MCF 10A (cell line): ENCODE results near the gene SIGLEC12. TPM values are rescaled to one million over a fixed set of nuclear protein-coding genes. Genes with fewer than 3 reads are reported as not detected.

Source experiments
- BruUV-seq: library from RNA; stranded (reverse); fragments of 400-500 nt; replicated peaks from 2 replicates; lab custom pipeline; 2021; lab: Mats Ljungman, UMichigan
- CTCF ChIA-PET: fragments of 300-600 bp; sonication (Branson Sonifier 250); formaldehyde crosslinking; extraction: SDS; loops from one replicate; lab custom pipeline; 2021; ENCODE audit warnings: antibody characterized with exemption, inconsistent platforms; lab: Yijun Ruan, JAX
- POLR2A ChIA-PET: fragments of 300-600, 350-650 bp; sonication (Branson Sonifier 250); formaldehyde crosslinking; extraction: SDS; loops from one replicate; lab custom pipeline; 2020; ENCODE audit warnings: antibody characterized with exemption, inconsistent platforms; lab: Yijun Ruan, JAX
- DNase-seq: peaks from one replicate; pipeline ENCODE4 v3.0.0-alpha.2; 2018; ENCODE audit not compliant: unreplicated experiment
- H3K27ac Mint-ChIP-seq: one replicate; pipeline ENCODE4 v1.8.0; 2022; ENCODE audit warnings: mild to moderate bottlenecking, low read depth, mixed read lengths; ENCODE audit not compliant: unreplicated experiment
- H3K27me3 Mint-ChIP-seq: one replicate; pipeline ENCODE4 v1.8.0; 2022; ENCODE audit warnings: mixed read lengths; ENCODE audit not compliant: insufficient read depth, unreplicated experiment
- H3K36me3 Mint-ChIP-seq: one replicate; pipeline ENCODE4 v1.8.0; 2022; ENCODE audit warnings: mild to moderate bottlenecking, moderate library complexity, mixed read lengths; ENCODE audit not compliant: insufficient read depth, unreplicated experiment
- H3K4me1 Mint-ChIP-seq: one replicate; pipeline ENCODE4 v1.8.0; 2022; ENCODE audit warnings: mixed read lengths; ENCODE audit not compliant: insufficient read depth, unreplicated experiment
- H3K4me3 Mint-ChIP-seq: one replicate; pipeline ENCODE4 v1.8.0; 2022; ENCODE audit warnings: mild to moderate bottlenecking, moderate library complexity, mixed read lengths; ENCODE audit not compliant: unreplicated experiment
- H3K9me3 Mint-ChIP-seq: one replicate; pipeline ENCODE4 v1.8.0; 2022; ENCODE audit warnings: mixed read lengths; ENCODE audit not compliant: unreplicated experiment
- CTCF ChIP-seq: fragments of 200-600 bp; IDR thresholded peaks from one replicate; pipeline ENCODE4 v1.8.0; 2022; ENCODE audit warnings: antibody characterized with exemption, mild to moderate bottlenecking; ENCODE audit not compliant: unreplicated experiment
- intact Hi-C: fragments of 100-400 bp; cut with micrococcal nuclease; formaldehyde crosslinking; loops from 2 replicates; pipeline ENCODE4 v1.14.1; 2022
- total RNA-seq: library from RNA; stranded (reverse); gene quantifications from 2 replicates; pipeline ENCODE4 v1.2.3, GENCODE V29; 2022

SIGLEC12 gene
- total RNA-seq, 1 experiment from 2014 or later = not detected

- Mint-ChIP-seq H3K9me3 (peaks cover 48% of the 10 kb centered on the region), H3K27me3 (no peaks in the 10 kb centered on the region), H3K4me3 (no peak overlapping the region), H3K27ac (no peak overlapping the region), H3K4me1 (no peaks in the 10 kb centered on the region), H3K36me3 (no peaks in the 10 kb centered on the region)
- DNase-seq = no peak
- TF ChIP-seq CTCF = no peak
- CTCF ChIA-PET = interaction anchor here (1.3 to 1.5 kb wide), 2 partner anchors 14 to 16 kb away, joined by 3 to 7 read pairs; no protein-coding TSS in a partner anchor
- BruUV-seq = no TSS peak
- intact Hi-C loops = no loop called here
- POLR2A ChIA-PET = no interaction called here
These were observed 12.5 kb downstream of the SIGLEC12 start for GRCh38 chr19:51489113-51489512.

- Mint-ChIP-seq H3K27me3 (no peaks in the 10 kb centered on the region), H3K9me3 (peaks cover 42% of the 10 kb centered on the region), H3K4me3 (no peak overlapping the region), H3K36me3 (no peaks in the 10 kb centered on the region), H3K27ac (no peak overlapping the region), H3K4me1 (no peaks in the 10 kb centered on the region)
- CTCF ChIA-PET = interaction anchor here (1.3 to 1.5 kb wide), 2 partner anchors 13 to 15 kb away, joined by 3 to 7 read pairs; no protein-coding TSS in a partner anchor
- POLR2A ChIA-PET = no interaction called here
- BruUV-seq = no TSS peak
- DNase-seq = no peak
- intact Hi-C loops = no loop called here
- no peak for TF ChIP-seq CTCF
These were observed 13.1 kb downstream of the SIGLEC12 start for GRCh38 chr19:51488491-51488890.

- intact Hi-C loops = no loop called here
- ChIA-PET CTCF (interaction anchor here (0.6 to 2.4 kb wide), 4 partner anchors 11 to 28 kb away, joined by 3 to 13 read pairs (median 4); no protein-coding TSS in a partner anchor), POLR2A (no interaction called here)
- Mint-ChIP-seq H3K4me3 (no peak overlapping the region), H3K27ac (no peak overlapping the region), H3K4me1 (no peaks in the 10 kb centered on the region), H3K9me3 (peaks cover 25% of the 10 kb centered on the region), H3K27me3 (no peaks in the 10 kb centered on the region), H3K36me3 (no peaks in the 10 kb centered on the region)
- DNase-seq = no peak
- no TSS peak for BruUV-seq
- no peak for TF ChIP-seq CTCF
These were observed 15.5 kb downstream of the SIGLEC12 start for GRCh38 chr19:51485960-51486660.

GRCh38 chr19:51480590-51480989, 21.0 kb downstream of the SIGLEC12 start:
- H3K4me1 Mint-ChIP-seq = no peaks in the 10 kb centered on the region
- H3K4me3 Mint-ChIP-seq = no peak overlapping the region
- ChIA-PET POLR2A (interaction anchor here (0.9 kb wide), 1 partner anchor 90 kb away, joined by 3 read pairs; the partner anchor contains the start of gene ZNF175), CTCF (interaction anchor here (5.2 kb wide), 1 partner anchor 7 kb away, joined by 37 read pairs; no protein-coding TSS in a partner anchor)
- no peaks in the 10 kb centered on the region for H3K36me3 Mint-ChIP-seq
- BruUV-seq = no TSS peak
- no peaks in the 10 kb centered on the region for H3K27me3 Mint-ChIP-seq
- no peak overlapping the region for H3K27ac Mint-ChIP-seq
- DNase-seq = no peak
- peaks cover 31% of the 10 kb centered on the region for H3K9me3 Mint-ChIP-seq
- TF ChIP-seq CTCF = no peak
- intact Hi-C loops = no loop called here
